Stimulated activated CD8-positive, alpha-beta memory T cell treated with anti-CD3 and anti-CD28 coated beads, Interleukin-4, amount 100 ng/mL, for 1 hour (primary cell): Measurements from ENCODE around the gene CAB39L.

ENCODE experiments used
- DNase-seq, 2 donors: peaks; one replicate each; pipeline ENCODE4 v3.0.0-alpha.2; 2020; ENCODE audit warnings: low read depth in 2 of 2, low spot score in 1 of 2

The CAB39L gene

GRCh38 chr13:49441846-49442245, 2.0 kb downstream of the CAB39L start:
- no peak for DNase-seq

GRCh38 chr13:49441312-49441711, 2.6 kb downstream of the CAB39L start:
- no peak for DNase-seq

- no peak for DNase-seq
Observed at GRCh38 chr13:49439609-49440008, 4.3 kb downstream of the CAB39L start.

- DNase-seq = no peak
Observed at GRCh38 chr13:49437705-49438104, 6.2 kb downstream of the CAB39L start.

- DNase-seq = no peak
Observed at GRCh38 chr13:49436890-49437289, 7.0 kb downstream of the CAB39L start.

GRCh38 chr13:49435992-49436391, 7.9 kb downstream of the CAB39L start:
- DNase-seq = no peak

GRCh38 chr13:49429121-49429520, 14.7 kb downstream of the CAB39L start:
- DNase-seq = no peak

- no peak for DNase-seq
Observed at GRCh38 chr13:49428041-49428763, 15.7 kb downstream of the CAB39L start.

GRCh38 chr13:49424011-49424560, 19.8 kb downstream of the CAB39L start:
- no peak for DNase-seq

GRCh38 chr13:49421391-49421790, 22.5 kb downstream of the CAB39L start:
- no peak for DNase-seq

- DNase-seq = no peak
Observed at GRCh38 chr13:49419276-49419675, 24.6 kb downstream of the CAB39L start.

GRCh38 chr13:49418206-49418605, 25.7 kb downstream of the CAB39L start:
- no peak for DNase-seq

GRCh38 chr13:49417161-49417560, 26.7 kb downstream of the CAB39L start:
- no peak for DNase-seq

GRCh38 chr13:49412749-49413148, 31.1 kb downstream of the CAB39L start:
- no peak for DNase-seq

GRCh38 chr13:49411353-49411752, 32.5 kb downstream of the CAB39L start:
- DNase-seq = no peak

GRCh38 chr13:49410477-49410876, 33.4 kb downstream of the CAB39L start:
- DNase-seq = no peak

- no peak for DNase-seq
Observed at GRCh38 chr13:49410006-49410405, 33.9 kb downstream of the CAB39L start.

GRCh38 chr13:49409008-49409407, 34.9 kb downstream of the CAB39L start:
- DNase-seq = no peak

- no peak for DNase-seq
Observed at GRCh38 chr13:49407936-49408335, 35.9 kb downstream of the CAB39L start.

GRCh38 chr13:49407068-49407467, 36.8 kb downstream of the CAB39L start:
- no peak for DNase-seq

- DNase-seq = no peak
Observed at GRCh38 chr13:49404703-49405020, 39.2 kb downstream of the CAB39L start.

- DNase-seq = no peak
Observed at GRCh38 chr13:49403996-49404702, 39.7 kb downstream of the CAB39L start.
